ENCODE data around the gene MMD. TPM values are rescaled to one million over a fixed set of nuclear protein-coding genes. Genes with fewer than 3 reads are reported as not detected.
A peak's percentile ranks its signal among the peaks of the same experiment; 100 is the strongest.

The MMD gene
- total and polyA plus RNA-seq, 11 donors: 8.2 to 25.0 (median 12.4) TPM

DNA sequence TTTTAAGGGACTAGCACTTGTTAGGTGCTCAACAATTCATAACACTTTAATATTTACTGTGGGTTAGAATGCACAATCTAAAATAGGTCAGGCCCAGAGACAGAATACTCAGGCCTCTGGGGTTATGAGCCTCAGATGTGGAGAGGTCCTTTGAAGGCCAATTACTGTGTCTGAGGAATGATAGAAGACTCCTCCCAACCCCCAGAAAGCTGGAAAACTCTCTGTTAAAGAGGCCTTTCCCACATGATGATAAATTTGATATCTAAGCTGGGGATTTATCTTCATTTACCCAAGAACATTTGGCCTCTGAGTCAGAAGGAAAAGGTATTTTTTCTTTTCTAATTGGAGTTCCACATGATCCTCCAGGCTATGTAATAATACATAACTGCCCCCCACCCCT lies 41.1 kb upstream of the MMD start:
- no peak overlapping the region for H3K4me3 ChIP-seq
- H3K27me3 ChIP-seq: no peaks in the 10 kb centered on the region
- ATAC-seq (no peak), DNase-seq (no peak)
- TF ChIP-seq, protein P1, sequence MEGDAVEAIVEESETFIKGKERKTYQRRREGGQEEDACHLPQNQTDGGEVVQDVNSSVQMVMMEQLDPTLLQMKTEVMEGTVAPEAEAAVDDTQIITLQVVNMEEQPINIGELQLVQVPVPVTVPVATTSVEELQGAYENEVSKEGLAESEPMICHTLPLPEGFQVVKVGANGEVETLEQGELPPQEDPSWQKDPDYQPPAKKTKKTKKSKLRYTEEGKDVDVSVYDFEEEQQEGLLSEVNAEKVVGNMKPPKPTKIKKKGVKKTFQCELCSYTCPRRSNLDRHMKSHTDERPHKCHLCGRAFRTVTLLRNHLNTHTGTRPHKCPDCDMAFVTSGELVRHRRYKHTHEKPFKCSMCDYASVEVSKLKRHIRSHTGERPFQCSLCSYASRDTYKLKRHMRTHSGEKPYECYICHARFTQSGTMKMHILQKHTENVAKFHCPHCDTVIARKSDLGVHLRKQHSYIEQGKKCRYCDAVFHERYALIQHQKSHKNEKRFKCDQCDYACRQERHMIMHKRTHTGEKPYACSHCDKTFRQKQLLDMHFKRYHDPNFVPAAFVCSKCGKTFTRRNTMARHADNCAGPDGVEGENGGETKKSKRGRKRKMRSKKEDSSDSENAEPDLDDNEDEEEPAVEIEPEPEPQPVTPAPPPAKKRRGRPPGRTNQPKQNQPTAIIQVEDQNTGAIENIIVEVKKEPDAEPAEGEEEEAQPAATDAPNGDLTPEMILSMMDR (IDR thresholded peaks at IDR 0.05): no peak
- TF ChIP-seq POLR2A (IDR thresholded peaks at IDR 0.05): no peak
- peaks cover 0 to 14% (median 0%) of the 10 kb centered on the region in 12 donors for H3K4me1 ChIP-seq
- no peaks in the 10 kb centered on the region for H3K9me3 ChIP-seq
- H3K27ac ChIP-seq: peak overlapping the region in 1 of 12 donors; percentile 29
- H3K36me3 ChIP-seq: no peaks in the 10 kb centered on the region
- intact Hi-C loops (cut with DNase I): no loop called here

DNA sequence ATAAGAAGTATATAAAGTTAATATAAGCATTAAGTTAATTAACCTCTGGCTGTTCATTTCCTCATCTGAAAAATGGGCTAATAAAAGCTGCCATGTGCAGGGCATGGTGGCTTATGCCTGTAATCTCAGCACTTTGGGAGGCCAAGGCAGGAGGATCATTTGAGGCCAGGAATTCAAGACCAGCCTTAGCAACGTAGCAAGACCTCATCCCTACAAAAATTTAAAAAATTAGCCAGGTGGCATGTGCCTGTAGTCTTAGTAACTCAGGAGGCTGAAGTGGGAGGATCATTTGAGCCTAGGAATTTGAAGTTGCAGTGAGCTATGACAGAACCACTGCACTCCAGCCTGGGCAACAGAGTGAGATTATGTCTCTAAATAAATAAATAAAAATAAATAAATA lies 40.6 kb upstream of the MMD start:
- Histone ChIP-seq H3K36me3 (no peaks in the 10 kb centered on the region), H3K27ac (peak overlapping the region in 1 of 12 donors; percentile 29), H3K4me1 (peaks cover 0 to 14% (median 0%) of the 10 kb centered on the region in 12 donors), H3K27me3 (no peaks in the 10 kb centered on the region), H3K4me3 (no peak overlapping the region), H3K9me3 (no peaks in the 10 kb centered on the region)
- TF ChIP-seq, protein P1 (IDR thresholded peaks at IDR 0.05): no peak
- TF ChIP-seq POLR2A (IDR thresholded peaks at IDR 0.05): no peak
- intact Hi-C loops (cut with DNase I): no loop called here
- ATAC-seq (no peak), DNase-seq (no peak)
- 85 to 90% (median 86%) methylated on average over 1 of the region's 1 CpG for WGBS, 4 donors

DNA sequence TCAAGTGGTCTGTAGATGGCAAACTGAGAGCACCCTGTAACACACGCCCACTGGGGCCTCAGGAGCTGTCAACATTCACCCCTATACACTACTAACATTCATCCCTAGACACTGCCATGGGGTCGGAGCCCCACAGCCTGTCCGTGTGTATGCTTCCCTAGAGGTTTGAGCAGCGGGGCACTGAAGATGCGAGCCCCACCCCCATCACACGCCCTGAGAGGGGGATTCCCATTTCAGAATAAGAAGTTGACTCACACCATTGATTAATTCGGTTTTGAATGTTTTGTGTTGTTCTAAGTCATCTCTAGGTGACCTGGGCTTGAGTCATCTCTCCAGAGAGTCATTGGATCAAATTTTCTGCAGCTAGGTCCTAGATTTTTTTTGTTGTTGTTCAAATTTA lies 37.3 kb upstream of the MMD start:
- Histone ChIP-seq H3K4me1 (peaks cover 0 to 9% (median 0%) of the 10 kb centered on the region in 12 donors), H3K36me3 (no peaks in the 10 kb centered on the region), H3K27ac (peak overlapping the region in 1 of 12 donors; percentile 33), H3K4me3 (no peak overlapping the region), H3K9me3 (no peaks in the 10 kb centered on the region), H3K27me3 (no peaks in the 10 kb centered on the region)
- ATAC-seq (no peak), DNase-seq (no peak)
- 77 to 92% (median 88%) methylated on average over 6 to 7 of the region's 7 CpGs for WGBS, 4 donors
- TF ChIP-seq, protein P1 (IDR thresholded peaks at IDR 0.05): no peak
- TF ChIP-seq POLR2A (IDR thresholded peaks at IDR 0.05): no peak
- intact Hi-C loops (cut with DNase I): loop anchor here in 1 of 10 donors (10.0 kb wide), 1 partner anchor 64 kb away; no protein-coding TSS in a partner anchor

DNA sequence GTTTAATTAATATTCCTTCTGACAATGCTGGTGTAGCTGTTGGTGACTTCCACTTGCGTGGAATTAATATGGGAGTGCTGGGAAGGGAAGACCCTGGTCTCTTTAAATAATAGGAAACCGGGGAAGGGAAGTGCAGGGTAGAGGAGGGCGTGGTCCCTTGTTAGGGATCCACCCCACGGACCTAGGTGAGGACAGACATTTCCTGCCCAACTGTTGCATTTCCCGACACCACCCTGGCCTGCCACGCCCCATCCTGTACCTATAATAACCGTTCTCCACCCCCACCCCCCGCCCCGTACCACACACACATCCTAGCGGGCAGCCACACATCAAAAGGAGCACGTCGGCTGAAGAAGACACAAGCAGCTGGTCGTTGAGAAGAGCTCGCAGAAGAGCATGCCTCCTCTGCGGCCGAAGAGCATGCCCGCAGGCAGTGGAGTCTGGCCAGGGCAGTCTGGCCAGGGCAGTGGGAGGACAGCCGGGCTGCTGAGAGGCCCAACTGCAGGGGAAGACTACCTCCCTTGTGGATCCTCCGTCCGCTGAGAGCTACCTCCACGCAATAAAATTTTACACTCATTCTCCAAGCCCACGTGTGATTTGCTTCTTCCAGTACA lies 36.8 kb upstream of the MMD start:
- ATAC-seq (peak in 3 of 4 donors; percentile 50 to 61 (median 50)), DNase-seq (peak in 2 of 5 donors; percentile 35 to 52)
- peaks cover 0 to 11% (median 0%) of the 10 kb centered on the region in 12 donors for H3K4me1 ChIP-seq
- no peak overlapping the region for H3K4me3 ChIP-seq
- intact Hi-C loops (cut with DNase I): loop anchor here in 1 of 10 donors (10.0 kb wide), 1 partner anchor 64 kb away; no protein-coding TSS in a partner anchor
- no peaks in the 10 kb centered on the region for H3K27me3 ChIP-seq
- no peak for TF ChIP-seq POLR2A (IDR thresholded peaks at IDR 0.05)
- TF ChIP-seq, protein P1 (IDR thresholded peaks at IDR 0.05): no peak
- no peaks in the 10 kb centered on the region for H3K9me3 ChIP-seq
- H3K36me3 ChIP-seq: no peaks in the 10 kb centered on the region
- H3K27ac ChIP-seq: peak overlapping the region in 2 of 12 donors; percentile 33 to 39
- 68 to 83% (median 74%) methylated on average over 19 to 22 of the region's 22 CpGs for WGBS, 4 donors

Data from heart left ventricle (tissue), 16 donors.